GM12878 (cell line): ENCODE data around the gene SLC19A2. TPM values are rescaled to one million over a fixed set of nuclear protein-coding genes. Genes with fewer than 3 reads are reported as not detected.

ENCODE experiments used
- ATAC-seq: fragments of 200-7000 bp; cut with Tn5 transposase; 3 replicates; pipeline ENCODE4 v1.9.1; 2020; ENCODE audit warnings: mild to moderate bottlenecking, moderate library complexity
- BruUV-seq: library from RNA; stranded (reverse); fragments of 400-500 nt; replicated peaks from 2 replicates; lab custom pipeline; 2021; lab: Mats Ljungman, UMichigan
- CTCF ChIA-PET: fragments of 300-600 bp; sonication (Branson Sonifier 250); formaldehyde crosslinking; extraction: SDS; loops from one replicate; lab custom pipeline; 2021; ENCODE audit warnings: inconsistent platforms; lab: Yijun Ruan, JAX
- POLR2A ChIA-PET: fragments of 350-600 bp; formaldehyde crosslinking; extraction: SDS; loops from one replicate; lab custom pipeline; 2021; ENCODE audit warnings: inconsistent platforms; lab: Charles Lee
- RAD21 ChIA-PET: fragments of 300-600 bp; sonication (Branson Sonifier 250); formaldehyde crosslinking; loops from one replicate; lab custom pipeline; 2023; ENCODE audit warnings: antibody characterized with exemption; ENCODE audit not compliant: unreplicated experiment; lab: Charles Lee
- SMC1A ChIA-PET: fragments of 300-600 bp; sonication (Branson Sonifier 250); formaldehyde crosslinking; loops from one replicate; lab custom pipeline; 2023; ENCODE audit not compliant: unreplicated experiment, uncharacterized antibody; lab: Charles Lee
- DNase-seq: peaks from one replicate; pipeline ENCODE4 v3.0.0-alpha.2; 2011; ENCODE audit warnings: low read depth, low spot score
- FAIRE-seq: peaks from 3 replicates; lab custom pipeline; 2011; peaks lifted over from hg19 to GRCh38; lab: Jason Lieb, UNC
- H2AFZ ChIP-seq: 2 replicates; pipeline ENCODE4 v1.6.0; 2011; ENCODE audit warnings: low read depth, low read length, control low read depth; ENCODE audit not compliant: control insufficient read depth
- H3K27ac ChIP-seq: 2 replicates; pipeline ENCODE4 v1.5.1; 2011; ENCODE audit warnings: control low read depth; ENCODE audit not compliant: control insufficient read depth, insufficient read depth
- H3K27me3 ChIP-seq, 2 experiments: replicated peaks in 1 of 2; 2 replicates each; pipeline versions ENCODE4 v1.6.0 to v1.6.1; 2011; ENCODE audit warnings: low read length in 1 of 2; ENCODE audit not compliant: control insufficient read depth in 2 of 2, insufficient read depth in 2 of 2
- H3K36me3 ChIP-seq, 2 experiments: 2 replicates each; pipeline ENCODE4 v1.5.1; 2011; ENCODE audit warnings: low read length in 1 of 2; ENCODE audit not compliant: control insufficient read depth in 2 of 2, insufficient read depth in 2 of 2
- H3K4me1 ChIP-seq: 2 replicates; pipeline ENCODE4 v1.6.1; 2011; ENCODE audit warnings: mild to moderate bottlenecking, low read length, moderate library complexity, mixed read lengths; ENCODE audit not compliant: control insufficient read depth, insufficient read depth
- H3K4me2 ChIP-seq: 2 replicates; pipeline ENCODE4 v1.6.0; 2011; ENCODE audit warnings: control low read depth; ENCODE audit not compliant: control insufficient read depth, insufficient read depth
- H3K4me3 ChIP-seq: fragments of 200-600 bp; sonication (generic); 2 replicates; pipeline ENCODE4 v1.5.1; 2016
- H3K79me2 ChIP-seq: 2 replicates; pipeline ENCODE4 v1.6.0; 2011; ENCODE audit warnings: low read length; ENCODE audit not compliant: control insufficient read depth, insufficient read depth
- H3K9ac ChIP-seq: 2 replicates; pipeline ENCODE4 v1.8.0; 2011; ENCODE audit warnings: low read length, control low read depth, mixed read lengths; ENCODE audit not compliant: control insufficient read depth, insufficient read depth
- H3K9me3 ChIP-seq: replicated peaks from 3 replicates; pipeline ENCODE4 v1.5.1; 2011; ENCODE audit warnings: mild to moderate bottlenecking, low read length; ENCODE audit not compliant: control insufficient read depth, insufficient read depth
- H4K20me1 ChIP-seq: 2 replicates; pipeline ENCODE4 v1.6.0; 2011; ENCODE audit not compliant: control insufficient read depth, insufficient read depth
- CBX5 ChIP-seq: sonication (generic); IDR thresholded peaks from 2 replicates; pipeline ENCODE4 v1.6.1; 2016; ENCODE audit warnings: low read depth, moderate library complexity, mild to moderate bottlenecking, inconsistent platforms
- CEBPB ChIP-seq, 2 experiments: fragments of 150-350 bp in 1 of 2; IDR thresholded peaks; 2 replicates each; pipeline ENCODE4 v1.6.1; 2012 to 2014; ENCODE audit warnings: low read depth in 2 of 2, low read length in 2 of 2, borderline replicate concordance in 1 of 2, inconsistent platforms in 1 of 2
- CREB1 ChIP-seq: IDR thresholded peaks from 2 replicates; pipeline ENCODE4 v1.6.1; 2012; ENCODE audit warnings: low read depth, mild to moderate bottlenecking, inconsistent platforms
- FOXK2 ChIP-seq: fragments of 450-650 bp; IDR thresholded peaks from 2 replicates; pipeline ENCODE4 v1.6.1; 2017; ENCODE audit warnings: mild to moderate bottlenecking, moderate library complexity
- HDAC6 ChIP-seq: fragments of 200-600 bp; sonication (generic); IDR thresholded peaks from one replicate; pipeline ENCODE4 v1.8.0; 2017; ENCODE audit warnings: antibody characterized with exemption; ENCODE audit not compliant: unreplicated experiment
- MEF2B ChIP-seq: fragments of 450-650 bp; IDR thresholded peaks from 2 replicates; pipeline ENCODE4 v1.6.1; 2018; ENCODE audit warnings: mild to moderate bottlenecking, moderate library complexity; ENCODE audit not compliant: partially characterized antibody, poor library complexity, severe bottlenecking
- MLLT1 ChIP-seq: fragments of 450-650 bp; IDR thresholded peaks from 2 replicates; pipeline ENCODE4 v1.6.1; 2016; ENCODE audit warnings: mild to moderate bottlenecking
- RB1 ChIP-seq: fragments of 450-650 bp; formaldehyde crosslinking; IDR thresholded peaks from 2 replicates; pipeline ENCODE4 v1.6.1; 2017; ENCODE audit warnings: mild to moderate bottlenecking, borderline replicate concordance
- SRF ChIP-seq, 2 experiments: IDR thresholded peaks; 2 replicates each; pipeline ENCODE4 v1.6.1; 2011; ENCODE audit warnings: low read depth in 2 of 2, low read length in 2 of 2, mild to moderate bottlenecking in 1 of 2, moderate library complexity in 1 of 2
- STAT3 ChIP-seq: IDR thresholded peaks from 2 replicates; pipeline ENCODE4 v1.6.1; 2011; ENCODE audit warnings: low read depth, low read length, improper control_type of control experiment
- SUPT20H ChIP-seq: IDR thresholded peaks from 2 replicates; pipeline ENCODE4 v1.6.1; 2011; ENCODE audit warnings: low read depth, mild to moderate bottlenecking, low read length, moderate library complexity, borderline replicate concordance; ENCODE audit not compliant: control insufficient read depth
- ZNF274 ChIP-seq: IDR thresholded peaks from one replicate; pipeline ENCODE4 v1.8.0; 2011; ENCODE audit not compliant: insufficient read length, insufficient read depth
- in situ Hi-C: fragments of 300-500 bp; cut with MboI; formaldehyde crosslinking; loops from 9 replicates; pipeline ENCODE4 v1.14.3; 2018; ENCODE audit warnings: mixed read lengths
- intact Hi-C: fragments of 100-400 bp; cut with micrococcal nuclease; formaldehyde crosslinking; loops from one replicate; pipeline ENCODE4 v1.14.2; 2022; ENCODE audit not compliant: unreplicated experiment
- polyA plus RNA-seq, 11 experiments: library from polyadenylated mRNA; depleted of rRNA in 4 of 11; unstranded in 6 of 11; stranded (reverse) in 5 of 11; fragments of >200 nt; fragmentation: Nextera tagmentation in 4 of 11; fragmentation: Illumina TruSeq in 1 of 11; extraction: Ambion mirVana in 4 of 11; extraction: Trizol in 1 of 11; gene quantifications; 1 replicate in 1 of 11; 2 replicates in 10 of 11; pipeline versions ENCODE4 v1.2.1 to v1.2.3, GENCODE V29; 2011 to 2016; ENCODE audit warnings: inconsistent platforms in 2 of 11, missing spikeins in 2 of 11, low read depth in 1 of 11
- total RNA-seq, 4 experiments: library from RNA; depleted of rRNA in 3 of 4; stranded (reverse); fragments of >200 nt in 3 of 4; fragmentation: Illumina TruSeq in 1 of 4; extraction: Trizol in 1 of 4; gene quantifications; 2 replicates each; pipeline versions ENCODE4 v1.2.1 to v1.2.3, GENCODE V29; 2013 to 2021
- TF ChIP-seq, protein P1 (sequence below): fragments of 450-650 bp; IDR thresholded peaks from 2 replicates; pipeline ENCODE4 v1.6.1; 2016; ENCODE audit warnings: mild to moderate bottlenecking, moderate library complexity, borderline replicate concordance
- TF ChIP-seq, protein P2 (sequence below): fragments of 450-650 bp; IDR thresholded peaks from 2 replicates; pipeline ENCODE4 v1.6.1; 2017; ENCODE audit warnings: mild to moderate bottlenecking, moderate library complexity

Gene SLC19A2
- total and polyA plus RNA-seq, 10 of the 15 experiments (the other 5 are each of a cell fraction or from before 2014, with no cell fraction given): 1.2 to 7.8 (median 2.5) TPM

DNA sequence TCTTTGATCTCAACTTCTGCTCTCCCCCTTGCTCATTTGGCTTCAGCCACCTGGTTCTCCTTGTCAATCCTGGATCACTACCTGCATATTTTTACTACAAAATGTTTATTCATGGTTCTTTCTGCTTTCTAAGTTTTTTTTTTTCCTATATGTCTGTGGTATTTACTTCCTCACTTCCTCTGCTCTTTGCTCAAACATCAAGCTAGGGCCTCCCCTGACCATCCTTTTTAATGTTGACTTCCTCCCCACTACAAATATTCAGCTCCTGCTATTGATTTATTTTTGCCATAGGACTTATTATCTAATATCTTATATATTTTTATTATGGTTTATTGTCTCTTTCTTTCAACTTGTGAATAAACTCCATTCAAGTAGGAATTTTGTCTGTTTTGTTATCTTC is 14.1 kb upstream of the SLC19A2 start:
- RAD21 ChIA-PET: no interaction called here
- BruUV-seq: no TSS peak
- intact Hi-C loops: no loop called here
- TF ChIP-seq CREB1 (no peak), FOXK2 (no peak), STAT3 (no peak), MEF2B (no peak), SRF (IDR thresholded peaks at IDR 0.05; ENCODE audit: low read depth in 2 of 2, low read length in 2 of 2) (no peak), CBX5 (no peak), RB1 (no peak), SUPT20H (no peak), HDAC6 (no peak), ZNF274 (no peak), MLLT1 (no peak), CEBPB (IDR thresholded peaks at IDR 0.05; ENCODE audit: borderline replicate concordance in 1 of 2, low read depth in 2 of 2, low read length in 2 of 2) (no peak)
- TF ChIP-seq, protein P1, sequence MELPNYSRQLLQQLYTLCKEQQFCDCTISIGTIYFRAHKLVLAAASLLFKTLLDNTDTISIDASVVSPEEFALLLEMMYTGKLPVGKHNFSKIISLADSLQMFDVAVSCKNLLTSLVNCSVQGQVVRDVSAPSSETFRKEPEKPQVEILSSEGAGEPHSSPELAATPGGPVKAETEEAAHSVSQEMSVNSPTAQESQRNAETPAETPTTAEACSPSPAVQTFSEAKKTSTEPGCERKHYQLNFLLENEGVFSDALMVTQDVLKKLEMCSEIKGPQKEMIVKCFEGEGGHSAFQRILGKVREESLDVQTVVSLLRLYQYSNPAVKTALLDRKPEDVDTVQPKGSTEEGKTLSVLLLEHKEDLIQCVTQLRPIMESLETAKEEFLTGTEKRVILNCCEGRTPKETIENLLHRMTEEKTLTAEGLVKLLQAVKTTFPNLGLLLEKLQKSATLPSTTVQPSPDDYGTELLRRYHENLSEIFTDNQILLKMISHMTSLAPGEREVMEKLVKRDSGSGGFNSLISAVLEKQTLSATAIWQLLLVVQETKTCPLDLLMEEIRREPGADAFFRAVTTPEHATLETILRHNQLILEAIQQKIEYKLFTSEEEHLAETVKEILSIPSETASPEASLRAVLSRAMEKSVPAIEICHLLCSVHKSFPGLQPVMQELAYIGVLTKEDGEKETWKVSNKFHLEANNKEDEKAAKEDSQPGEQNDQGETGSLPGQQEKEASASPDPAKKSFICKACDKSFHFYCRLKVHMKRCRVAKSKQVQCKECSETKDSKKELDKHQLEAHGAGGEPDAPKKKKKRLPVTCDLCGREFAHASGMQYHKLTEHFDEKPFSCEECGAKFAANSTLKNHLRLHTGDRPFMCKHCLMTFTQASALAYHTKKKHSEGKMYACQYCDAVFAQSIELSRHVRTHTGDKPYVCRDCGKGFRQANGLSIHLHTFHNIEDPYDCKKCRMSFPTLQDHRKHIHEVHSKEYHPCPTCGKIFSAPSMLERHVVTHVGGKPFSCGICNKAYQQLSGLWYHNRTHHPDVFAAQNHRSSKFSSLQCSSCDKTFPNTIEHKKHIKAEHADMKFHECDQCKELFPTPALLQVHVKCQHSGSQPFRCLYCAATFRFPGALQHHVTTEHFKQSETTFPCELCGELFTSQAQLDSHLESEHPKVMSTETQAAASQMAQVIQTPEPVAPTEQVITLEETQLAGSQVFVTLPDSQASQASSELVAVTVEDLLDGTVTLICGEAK: no peak
- TF ChIP-seq, protein P2, sequence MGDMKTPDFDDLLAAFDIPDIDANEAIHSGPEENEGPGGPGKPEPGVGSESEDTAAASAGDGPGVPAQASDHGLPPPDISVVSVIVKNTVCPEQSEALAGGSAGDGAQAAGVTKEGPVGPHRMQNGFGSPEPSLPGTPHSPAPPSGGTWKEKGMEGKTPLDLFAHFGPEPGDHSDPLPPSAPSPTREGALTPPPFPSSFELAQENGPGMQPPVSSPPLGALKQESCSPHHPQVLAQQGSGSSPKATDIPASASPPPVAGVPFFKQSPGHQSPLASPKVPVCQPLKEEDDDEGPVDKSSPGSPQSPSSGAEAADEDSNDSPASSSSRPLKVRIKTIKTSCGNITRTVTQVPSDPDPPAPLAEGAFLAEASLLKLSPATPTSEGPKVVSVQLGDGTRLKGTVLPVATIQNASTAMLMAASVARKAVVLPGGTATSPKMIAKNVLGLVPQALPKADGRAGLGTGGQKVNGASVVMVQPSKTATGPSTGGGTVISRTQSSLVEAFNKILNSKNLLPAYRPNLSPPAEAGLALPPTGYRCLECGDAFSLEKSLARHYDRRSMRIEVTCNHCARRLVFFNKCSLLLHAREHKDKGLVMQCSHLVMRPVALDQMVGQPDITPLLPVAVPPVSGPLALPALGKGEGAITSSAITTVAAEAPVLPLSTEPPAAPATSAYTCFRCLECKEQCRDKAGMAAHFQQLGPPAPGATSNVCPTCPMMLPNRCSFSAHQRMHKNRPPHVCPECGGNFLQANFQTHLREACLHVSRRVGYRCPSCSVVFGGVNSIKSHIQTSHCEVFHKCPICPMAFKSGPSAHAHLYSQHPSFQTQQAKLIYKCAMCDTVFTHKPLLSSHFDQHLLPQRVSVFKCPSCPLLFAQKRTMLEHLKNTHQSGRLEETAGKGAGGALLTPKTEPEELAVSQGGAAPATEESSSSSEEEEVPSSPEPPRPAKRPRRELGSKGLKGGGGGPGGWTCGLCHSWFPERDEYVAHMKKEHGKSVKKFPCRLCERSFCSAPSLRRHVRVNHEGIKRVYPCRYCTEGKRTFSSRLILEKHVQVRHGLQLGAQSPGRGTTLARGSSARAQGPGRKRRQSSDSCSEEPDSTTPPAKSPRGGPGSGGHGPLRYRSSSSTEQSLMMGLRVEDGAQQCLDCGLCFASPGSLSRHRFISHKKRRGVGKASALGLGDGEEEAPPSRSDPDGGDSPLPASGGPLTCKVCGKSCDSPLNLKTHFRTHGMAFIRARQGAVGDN: no peak

More for the DNA sequence above, 14.1 kb upstream of the SLC19A2 start:
- Histone ChIP-seq H3K4me1 (no peaks in the 10 kb centered on the region), H3K4me2 (no peak overlapping the region), H2AFZ (no peak overlapping the region), H3K4me3 (no peak overlapping the region), H3K9me3 (no peaks in the 10 kb centered on the region; the same call in 2 of the 3 replicates), H3K36me3 (no peaks in the 10 kb centered on the region), H3K9ac (no peak overlapping the region), H4K20me1 (no peaks in the 10 kb centered on the region), H3K79me2 (no peaks in the 10 kb centered on the region), H3K27me3 (no peaks in the 10 kb centered on the region), H3K27ac (no peak overlapping the region)
- DNase-seq (no peak), ATAC-seq (no peak), FAIRE-seq (no peak)
- ChIA-PET SMC1A (no interaction called here), CTCF (no interaction called here), POLR2A (interaction anchor here (0.7 kb wide), 1 partner anchor 230 kb away, joined by 3 read pairs; no protein-coding TSS in a partner anchor)
- in situ Hi-C loops: no loop called here
